ENCODE measurements around the gene RNF213. TPM values are rescaled to one million over a fixed set of nuclear protein-coding genes. Genes with fewer than 3 reads are reported as not detected.

The RNF213 gene
- total and polyA plus RNA-seq, 12 donors, result 51.1 to 182 (median 122) TPM

DNA sequence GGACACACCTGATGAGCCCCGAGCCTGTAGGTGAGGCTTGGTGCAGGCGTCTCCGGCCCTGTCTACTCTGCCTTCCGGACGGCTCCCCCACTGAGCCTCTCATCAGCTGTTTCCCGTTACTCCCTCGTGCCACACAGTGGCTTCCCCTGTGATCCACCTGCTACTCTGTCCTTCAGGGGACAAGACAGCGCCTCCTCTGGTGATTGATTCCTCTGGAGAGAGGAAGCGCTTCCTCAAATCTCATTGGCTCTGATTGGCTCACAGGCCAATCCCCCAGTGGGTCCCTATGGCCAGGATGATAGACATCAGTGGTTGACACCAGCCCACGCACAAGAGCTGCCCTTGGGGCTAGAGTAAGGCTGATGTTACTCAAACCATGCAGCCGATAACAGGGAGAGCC lies 24.0 kb downstream of the RNF213 start:
- intact Hi-C loops (cut with DNase I), result no loop called here
- Histone ChIP-seq H3K27ac (no peak overlapping the region), H3K36me3 (replicated peaks in 1 of 2) (peaks cover 0 to 36% of the 10 kb centered on the region in 2 donors), H3K4me3 (no peak overlapping the region), H3K4me1 (replicated peaks in 1 of 2) (peaks cover 9 to 27% of the 10 kb centered on the region in 2 donors), H3K27me3 (no peaks in the 10 kb centered on the region), H3K9me3 (replicated peaks in 1 of 3) (no peaks in the 10 kb centered on the region)
- WGBS, 4 donors, result 83 to 95% (median 92%) methylated on average over 9 to 11 of the region's 11 CpGs
- DNase-seq, result no peak
- TF ChIP-seq POLR2A (IDR thresholded peaks at IDR 0.05), result no peak
- TF ChIP-seq, protein P1, sequence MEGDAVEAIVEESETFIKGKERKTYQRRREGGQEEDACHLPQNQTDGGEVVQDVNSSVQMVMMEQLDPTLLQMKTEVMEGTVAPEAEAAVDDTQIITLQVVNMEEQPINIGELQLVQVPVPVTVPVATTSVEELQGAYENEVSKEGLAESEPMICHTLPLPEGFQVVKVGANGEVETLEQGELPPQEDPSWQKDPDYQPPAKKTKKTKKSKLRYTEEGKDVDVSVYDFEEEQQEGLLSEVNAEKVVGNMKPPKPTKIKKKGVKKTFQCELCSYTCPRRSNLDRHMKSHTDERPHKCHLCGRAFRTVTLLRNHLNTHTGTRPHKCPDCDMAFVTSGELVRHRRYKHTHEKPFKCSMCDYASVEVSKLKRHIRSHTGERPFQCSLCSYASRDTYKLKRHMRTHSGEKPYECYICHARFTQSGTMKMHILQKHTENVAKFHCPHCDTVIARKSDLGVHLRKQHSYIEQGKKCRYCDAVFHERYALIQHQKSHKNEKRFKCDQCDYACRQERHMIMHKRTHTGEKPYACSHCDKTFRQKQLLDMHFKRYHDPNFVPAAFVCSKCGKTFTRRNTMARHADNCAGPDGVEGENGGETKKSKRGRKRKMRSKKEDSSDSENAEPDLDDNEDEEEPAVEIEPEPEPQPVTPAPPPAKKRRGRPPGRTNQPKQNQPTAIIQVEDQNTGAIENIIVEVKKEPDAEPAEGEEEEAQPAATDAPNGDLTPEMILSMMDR (IDR thresholded peaks at IDR 0.05), result no peak

DNA sequence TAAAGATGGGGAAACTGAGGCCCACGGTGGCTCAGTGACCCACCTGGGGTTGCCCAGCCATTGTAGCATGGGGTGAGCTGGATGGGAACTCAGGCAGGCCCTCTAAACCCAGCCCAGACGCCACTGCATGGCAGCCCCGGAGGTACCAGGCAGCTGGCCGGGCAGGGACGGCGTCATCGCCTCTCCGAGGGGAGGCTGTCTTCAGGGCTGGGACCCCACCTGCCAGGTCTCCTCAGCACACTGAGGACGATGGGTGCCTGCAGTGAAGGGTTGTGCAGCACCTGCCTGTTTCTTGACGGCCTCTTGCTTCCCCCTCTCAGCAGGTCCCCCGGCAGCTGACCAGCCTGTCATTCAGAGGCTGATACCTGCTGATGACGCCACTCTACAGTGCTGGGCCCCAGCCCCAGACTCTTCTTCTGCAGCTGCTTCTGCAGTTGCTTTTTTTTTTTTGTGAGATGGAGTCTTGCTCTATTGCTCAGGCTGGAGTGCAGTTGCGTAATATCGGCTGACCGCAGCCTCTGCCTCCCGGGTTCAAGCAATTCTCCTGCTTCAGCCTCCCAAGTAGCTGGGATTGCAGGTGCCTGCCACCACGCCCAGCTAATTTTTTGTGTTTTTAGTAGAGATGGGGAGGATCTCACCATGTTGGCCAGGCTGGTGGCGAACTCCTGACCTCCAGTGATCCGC lies 24.7 kb downstream of the RNF213 start:
- intact Hi-C loops (cut with DNase I), result no loop called here
- Histone ChIP-seq H3K9me3 (replicated peaks in 1 of 3) (no peaks in the 10 kb centered on the region), H3K27me3 (no peaks in the 10 kb centered on the region), H3K4me1 (replicated peaks in 1 of 2) (peaks cover 9 to 20% of the 10 kb centered on the region in 2 donors), H3K4me3 (no peak overlapping the region), H3K27ac (no peak overlapping the region), H3K36me3 (replicated peaks in 1 of 2) (peaks cover 0 to 44% of the 10 kb centered on the region in 2 donors)
- TF ChIP-seq POLR2A (IDR thresholded peaks at IDR 0.05), result no peak
- TF ChIP-seq, protein P1 (IDR thresholded peaks at IDR 0.05), result no peak
- 92 to 96% (median 95%) methylated on average over 12 to 19 of the region's 19 CpGs for WGBS, 4 donors
- DNase-seq, result no peak

DNA sequence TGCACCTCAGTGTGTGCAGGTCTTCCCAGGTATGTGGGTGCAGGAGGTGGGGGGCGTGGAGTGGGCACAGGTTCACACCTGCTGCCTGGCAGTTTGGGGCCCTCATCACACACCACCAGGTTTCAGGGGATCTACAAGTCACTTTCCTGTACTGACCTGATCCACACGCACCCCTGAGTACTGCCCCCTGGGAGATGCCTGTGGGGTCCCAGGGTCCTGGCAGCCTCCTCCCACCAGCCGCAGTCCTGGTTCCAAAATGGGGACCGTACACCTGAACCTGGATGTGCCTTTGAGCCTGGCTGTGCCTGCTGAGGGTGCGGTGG lies 25.9 kb downstream of the RNF213 start:
- intact Hi-C loops (cut with DNase I), result no loop called here
- H3K36me3 ChIP-seq (replicated peaks in 1 of 2), result peaks cover 0 to 55% of the 10 kb centered on the region in 2 donors
- H3K9me3 ChIP-seq (replicated peaks in 1 of 3), result no peaks in the 10 kb centered on the region
- WGBS, 4 donors, result 93 to 98% (median 96%) methylated on average over 4 to 5 of the region's 5 CpGs
- H3K27ac ChIP-seq, result no peak overlapping the region
- peaks cover 9 to 20% of the 10 kb centered on the region in 2 donors for H3K4me1 ChIP-seq (replicated peaks in 1 of 2)
- H3K27me3 ChIP-seq, result no peaks in the 10 kb centered on the region
- H3K4me3 ChIP-seq, result no peak overlapping the region
- no peak for DNase-seq
- TF ChIP-seq, protein P1 (IDR thresholded peaks at IDR 0.05), result no peak
- no peak for TF ChIP-seq POLR2A (IDR thresholded peaks at IDR 0.05)

DNA sequence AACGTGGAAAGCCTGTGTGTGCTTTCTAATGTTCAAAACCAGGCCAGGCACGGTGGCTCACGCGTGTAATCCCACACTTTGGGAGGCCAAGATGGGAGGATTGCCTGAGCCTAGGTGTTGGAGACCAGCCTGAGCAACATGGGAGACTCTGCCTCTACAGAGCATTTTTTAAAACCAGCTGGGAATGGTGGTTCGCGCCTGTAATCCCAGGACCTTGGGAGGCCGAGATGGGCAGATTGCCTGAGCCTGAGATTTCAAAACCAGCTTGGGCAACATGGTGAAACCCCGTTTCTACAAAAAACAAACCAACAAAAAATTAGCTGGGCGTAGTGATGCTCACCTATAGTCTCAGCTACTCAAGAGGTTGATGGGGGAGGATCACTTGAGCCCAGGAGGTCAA lies 26.4 kb downstream of the RNF213 start:
- peak in 4 of 7 donors; percentile 52 to 69 (median 62) for DNase-seq
- Histone ChIP-seq H3K4me3 (no peak overlapping the region), H3K36me3 (replicated peaks in 1 of 2) (peaks cover 0 to 55% of the 10 kb centered on the region in 2 donors), H3K27me3 (no peaks in the 10 kb centered on the region), H3K9me3 (replicated peaks in 1 of 3) (no peaks in the 10 kb centered on the region), H3K27ac (peak overlapping the region in 1 of 5 donors; percentile 37), H3K4me1 (replicated peaks in 1 of 2) (peaks cover 9 to 20% of the 10 kb centered on the region in 2 donors)
- 64 to 79% (median 74%) methylated on average over 7 to 9 of the region's 9 CpGs for WGBS, 4 donors
- TF ChIP-seq, protein P1 (IDR thresholded peaks at IDR 0.05), result no peak
- TF ChIP-seq POLR2A (IDR thresholded peaks at IDR 0.05), result no peak
- intact Hi-C loops (cut with DNase I), result no loop called here

All from adrenal gland (tissue), 12 donors.